ENCODE data around the gene WFS1. TPM values are rescaled to one million over a fixed set of nuclear protein-coding genes. Genes with fewer than 3 reads are reported as not detected.

The WFS1 gene
- total RNA-seq, 4 donors from 2014 or later = 95.7 to 137 (median 101) TPM

GRCh38 chr4:6301051-6301731 is 31.5 kb downstream of the WFS1 start:
- Histone ChIP-seq H3K27ac (no peak overlapping the region), H3K4me3 (no peak overlapping the region), H3K4me1 (peaks cover 0 to 6% (median 0%) of the 10 kb centered on the region in 3 donors), H3K27me3 (no peaks in the 10 kb centered on the region), H3K9me3 (no peaks in the 10 kb centered on the region), H3K36me3 (peaks cover 0 to 85% of the 10 kb centered on the region in 2 donors)
- WGBS, 2 donors (ENCODE audit: low coverage in 1 of 2) = 79 to 95% methylated on average over 9 to 18 of the region's 35 CpGs
- TF ChIP-seq, protein P1, sequence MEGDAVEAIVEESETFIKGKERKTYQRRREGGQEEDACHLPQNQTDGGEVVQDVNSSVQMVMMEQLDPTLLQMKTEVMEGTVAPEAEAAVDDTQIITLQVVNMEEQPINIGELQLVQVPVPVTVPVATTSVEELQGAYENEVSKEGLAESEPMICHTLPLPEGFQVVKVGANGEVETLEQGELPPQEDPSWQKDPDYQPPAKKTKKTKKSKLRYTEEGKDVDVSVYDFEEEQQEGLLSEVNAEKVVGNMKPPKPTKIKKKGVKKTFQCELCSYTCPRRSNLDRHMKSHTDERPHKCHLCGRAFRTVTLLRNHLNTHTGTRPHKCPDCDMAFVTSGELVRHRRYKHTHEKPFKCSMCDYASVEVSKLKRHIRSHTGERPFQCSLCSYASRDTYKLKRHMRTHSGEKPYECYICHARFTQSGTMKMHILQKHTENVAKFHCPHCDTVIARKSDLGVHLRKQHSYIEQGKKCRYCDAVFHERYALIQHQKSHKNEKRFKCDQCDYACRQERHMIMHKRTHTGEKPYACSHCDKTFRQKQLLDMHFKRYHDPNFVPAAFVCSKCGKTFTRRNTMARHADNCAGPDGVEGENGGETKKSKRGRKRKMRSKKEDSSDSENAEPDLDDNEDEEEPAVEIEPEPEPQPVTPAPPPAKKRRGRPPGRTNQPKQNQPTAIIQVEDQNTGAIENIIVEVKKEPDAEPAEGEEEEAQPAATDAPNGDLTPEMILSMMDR (IDR thresholded peaks at IDR 0.05) = no peak
- TF ChIP-seq EP300 (IDR thresholded peaks at IDR 0.05) = no peak
- TF ChIP-seq POLR2A (IDR thresholded peaks at IDR 0.05) = no peak
- no peak for TF ChIP-seq POLR2AphosphoS5 (IDR thresholded peaks at IDR 0.05)
- ATAC-seq = no peak

- no peak overlapping the region for H3K4me3 ChIP-seq
- ATAC-seq = no peak
- no peaks in the 10 kb centered on the region for H3K9me3 ChIP-seq
- H3K27ac ChIP-seq = no peak overlapping the region
- TF ChIP-seq POLR2AphosphoS5 (IDR thresholded peaks at IDR 0.05) = no peak
- no peak for TF ChIP-seq POLR2A (IDR thresholded peaks at IDR 0.05)
- TF ChIP-seq, protein P1 (IDR thresholded peaks at IDR 0.05) = no peak
- TF ChIP-seq EP300 (IDR thresholded peaks at IDR 0.05) = no peak
- H3K27me3 ChIP-seq = no peaks in the 10 kb centered on the region
- H3K36me3 ChIP-seq = peaks cover 0 to 78% of the 10 kb centered on the region in 2 donors
- WGBS, 2 donors (ENCODE audit: low coverage in 1 of 2) = 94% methylated on average over 20 of the region's 55 CpGs; no CpG with 5 or more reads in 1 of the 2 donors
- H3K4me1 ChIP-seq = peaks cover 0 to 6% (median 0%) of the 10 kb centered on the region in 3 donors
Measured at GRCh38 chr4:6301732-6302442, 32.2 kb downstream of the WFS1 start.

DNA sequence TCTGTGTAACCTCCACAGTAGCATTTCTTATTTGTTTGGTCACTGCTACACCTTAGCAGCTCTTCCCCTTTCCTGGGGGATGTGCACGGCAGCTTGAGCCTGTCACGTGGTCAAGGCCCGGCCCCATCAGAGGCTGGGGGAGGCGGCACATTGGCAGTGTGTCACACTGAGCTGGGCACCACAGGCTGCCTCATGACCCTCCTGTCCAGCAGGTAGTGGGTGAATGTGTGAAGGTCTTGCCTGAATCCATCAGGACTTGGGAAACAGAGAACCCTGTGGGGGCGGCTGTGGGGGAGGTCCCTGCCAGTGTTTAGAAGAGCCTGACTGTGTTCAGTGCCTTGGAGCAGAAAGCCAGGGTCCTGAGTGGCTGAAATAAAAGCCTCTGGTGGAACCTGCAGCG is 33.2 kb downstream of the WFS1 start:
- Histone ChIP-seq H3K4me3 (no peak overlapping the region), H3K36me3 (peaks cover 0 to 68% of the 10 kb centered on the region in 2 donors), H3K27ac (no peak overlapping the region), H3K4me1 (peaks cover 0 to 6% (median 0%) of the 10 kb centered on the region in 3 donors), H3K9me3 (no peaks in the 10 kb centered on the region), H3K27me3 (no peaks in the 10 kb centered on the region)
- TF ChIP-seq POLR2AphosphoS5 (IDR thresholded peaks at IDR 0.05) = no peak
- TF ChIP-seq, protein P1 (IDR thresholded peaks at IDR 0.05) = no peak
- no peak for TF ChIP-seq EP300 (IDR thresholded peaks at IDR 0.05)
- no peak for TF ChIP-seq POLR2A (IDR thresholded peaks at IDR 0.05)
- no peak for ATAC-seq
- WGBS, 2 donors (ENCODE audit: low coverage in 1 of 2) = 100% methylated on average over 1 of the region's 6 CpGs

- no peak for TF ChIP-seq POLR2AphosphoS5 (IDR thresholded peaks at IDR 0.05)
- TF ChIP-seq EP300 (IDR thresholded peaks at IDR 0.05) = no peak
- TF ChIP-seq, protein P1 (IDR thresholded peaks at IDR 0.05) = no peak
- TF ChIP-seq POLR2A (IDR thresholded peaks at IDR 0.05) = no peak
- Histone ChIP-seq H3K27ac (no peak overlapping the region), H3K36me3 (peaks cover 0 to 57% of the 10 kb centered on the region in 2 donors), H3K27me3 (peaks cover 2% of the 10 kb centered on the region), H3K4me1 (peaks cover 0 to 3% (median 0%) of the 10 kb centered on the region in 3 donors), H3K9me3 (no peaks in the 10 kb centered on the region), H3K4me3 (no peak overlapping the region)
- ATAC-seq = no peak
- WGBS, 2 donors (ENCODE audit: low coverage in 1 of 2) = 100% methylated on average over 7 of the region's 12 CpGs; no CpG with 5 or more reads in 1 of the 2 donors
Measured at GRCh38 chr4:6303943-6304342, 34.3 kb downstream of the WFS1 start.
